CD4-positive, alpha-beta memory T cell (primary cell): Measurements from ENCODE around the gene ALDH1L1. TPM values are rescaled to one million over a fixed set of nuclear protein-coding genes. Genes with fewer than 3 reads are reported as not detected.

ENCODE experiments used
- CTCF ChIA-PET: fragments of 350-600 bp; sonication (Branson Sonifier 250); formaldehyde crosslinking; loops from one replicate; lab custom pipeline; 2021; ENCODE audit warnings: inconsistent platforms; ENCODE audit not compliant: partially characterized antibody; lab: Charles Lee
- POLR2A ChIA-PET: fragments of 350-600 bp; sonication (Branson Sonifier 250); formaldehyde crosslinking; loops from one replicate; lab custom pipeline; 2021; ENCODE audit not compliant: partially characterized antibody; lab: Charles Lee
- DNase-seq, 5 donors: peaks; one replicate each; pipeline versions ENCODE4 v3.0.0 to v3.0.0-alpha.2; 2020 to 2022; ENCODE audit warnings: mixed read lengths in 1 of 5
- H3K27ac ChIP-seq: one replicate; pipeline ENCODE4 v1.7.0; 2013; ENCODE audit warnings: low read depth, low read length
- H3K27me3 ChIP-seq: 2 replicates; pipeline ENCODE4 v1.7.0; 2013; ENCODE audit warnings: mild to moderate bottlenecking, low read length, moderate library complexity; ENCODE audit not compliant: insufficient read depth
- H3K36me3 ChIP-seq: 2 replicates; pipeline ENCODE4 v1.7.0; 2013; ENCODE audit warnings: mild to moderate bottlenecking, low read length, moderate library complexity; ENCODE audit not compliant: insufficient read depth
- H3K4me1 ChIP-seq: 2 replicates; pipeline ENCODE4 v1.7.0; 2013; ENCODE audit warnings: mild to moderate bottlenecking, low read length, moderate library complexity; ENCODE audit not compliant: insufficient read depth
- H3K4me3 ChIP-seq, 2 donors: one replicate each; pipeline ENCODE4 v1.7.0; 2013; ENCODE audit warnings: low read length in 2 of 2, mild to moderate bottlenecking in 1 of 2
- H3K9me3 ChIP-seq, 2 donors: one replicate each; pipeline ENCODE4 v1.7.0; 2013; ENCODE audit warnings: low read length in 2 of 2, control low read depth in 1 of 2; ENCODE audit not compliant: control insufficient read depth in 1 of 2
- H3K27ac Mint-ChIP-seq, 7 donors: one replicate each; pipeline ENCODE4 v1.8.0; 2020 to 2021; ENCODE audit warnings: mixed read lengths in 7 of 7, mild to moderate bottlenecking in 6 of 7, inconsistent platforms in 3 of 7, moderate library complexity in 3 of 7
- H3K27me3 Mint-ChIP-seq, 2 donors: one replicate each; pipeline ENCODE4 v1.8.0; 2020 to 2021; ENCODE audit warnings: mixed read lengths in 2 of 2
- H3K36me3 Mint-ChIP-seq, 2 donors: one replicate each; pipeline ENCODE4 v1.8.0; 2020 to 2021; ENCODE audit warnings: mixed read lengths in 2 of 2, inconsistent platforms in 1 of 2, mild to moderate bottlenecking in 1 of 2
- H3K4me1 Mint-ChIP-seq, 4 donors: one replicate each; pipeline ENCODE4 v1.8.0; 2020 to 2021; ENCODE audit warnings: mixed read lengths in 4 of 4, mild to moderate bottlenecking in 1 of 4
- H3K4me3 Mint-ChIP-seq, 8 donors: one replicate each; pipeline ENCODE4 v1.8.0; 2020 to 2021; ENCODE audit warnings: mixed read lengths in 8 of 8, mild to moderate bottlenecking in 7 of 8, moderate library complexity in 6 of 8, inconsistent platforms in 3 of 8
- H3K9me3 Mint-ChIP-seq, 8 donors: one replicate each; pipeline ENCODE4 v1.8.0; 2020 to 2021; ENCODE audit warnings: mixed read lengths in 8 of 8, mild to moderate bottlenecking in 5 of 8, inconsistent platforms in 3 of 8, moderate library complexity in 1 of 8
- intact Hi-C: fragments of 100-400 bp; cut with micrococcal nuclease; formaldehyde crosslinking; loops from one replicate; pipeline ENCODE4 v1.15.1; 2023
- polyA plus RNA-seq, 2 donors: library from polyadenylated mRNA; unstranded; fragments of 300-500 nt; fragmentation: Illumina TruSeq; gene quantifications; one replicate each; pipeline ENCODE4 v1.2.3, GENCODE V29; 2021
- total RNA-seq, 2 experiments: library from RNA; stranded (reverse); gene quantifications; one replicate each; pipeline ENCODE4 v1.2.3, GENCODE V29; 2021

ALDH1L1 gene
- total and polyA plus RNA-seq, 4 experiments from 2014 or later, result not detected

- intact Hi-C loops, result no loop called here
- CTCF ChIA-PET, result interaction anchor here (1.6 kb wide), 1 partner anchor 20 kb away, joined by 3 read pairs; no protein-coding TSS in a partner anchor
- no peaks in the 10 kb centered on the region for H3K36me3 ChIP-seq
- POLR2A ChIA-PET, result no interaction called here
- no peaks in the 10 kb centered on the region for H3K27me3 ChIP-seq
- Mint-ChIP-seq H3K27ac (no peak overlapping the region), H3K9me3 (peaks cover 0 to 1% (median 0%) of the 10 kb centered on the region in 8 donors), H3K27me3 (peaks cover 1 to 3% of the 10 kb centered on the region in 2 donors), H3K4me1 (peaks cover 0 to 2% (median 0%) of the 10 kb centered on the region in 4 donors), H3K36me3 (no peaks in the 10 kb centered on the region), H3K4me3 (no peak overlapping the region)
- H3K4me3 ChIP-seq, result no peak overlapping the region
- DNase-seq, result no peak
- H3K9me3 ChIP-seq, result no peaks in the 10 kb centered on the region
- no peak overlapping the region for H3K27ac ChIP-seq
- H3K4me1 ChIP-seq, result no peaks in the 10 kb centered on the region
These were observed 26.6 kb downstream of the ALDH1L1 start for GRCh38 chr3:126153695-126154360.

GRCh38 chr3:126152901-126153694, 27.3 kb downstream of the ALDH1L1 start:
- Mint-ChIP-seq H3K4me3 (no peak overlapping the region), H3K27me3 (peaks cover 1% of the 10 kb centered on the region in 2 donors), H3K4me1 (peaks cover 0 to 2% (median 0%) of the 10 kb centered on the region in 4 donors), H3K27ac (no peak overlapping the region), H3K36me3 (no peaks in the 10 kb centered on the region), H3K9me3 (peaks cover 0 to 1% (median 0%) of the 10 kb centered on the region in 8 donors)
- Histone ChIP-seq H3K4me3 (no peak overlapping the region), H3K9me3 (no peaks in the 10 kb centered on the region), H3K27ac (no peak overlapping the region), H3K36me3 (no peaks in the 10 kb centered on the region), H3K27me3 (no peaks in the 10 kb centered on the region), H3K4me1 (no peaks in the 10 kb centered on the region)
- ChIA-PET CTCF (interaction anchor here (1.6 kb wide), 1 partner anchor 19 kb away, joined by 3 read pairs; no protein-coding TSS in a partner anchor), POLR2A (no interaction called here)
- intact Hi-C loops, result no loop called here
- no peak for DNase-seq

- H3K27ac ChIP-seq, result no peak overlapping the region
- Mint-ChIP-seq H3K4me3 (no peak overlapping the region), H3K27ac (no peak overlapping the region), H3K36me3 (no peaks in the 10 kb centered on the region), H3K27me3 (peaks cover 1% of the 10 kb centered on the region in 2 donors), H3K4me1 (peaks cover 0 to 2% (median 0%) of the 10 kb centered on the region in 4 donors), H3K9me3 (no peaks in the 10 kb centered on the region)
- no peak overlapping the region for H3K4me3 ChIP-seq
- H3K27me3 ChIP-seq, result no peaks in the 10 kb centered on the region
- intact Hi-C loops, result no loop called here
- no peaks in the 10 kb centered on the region for H3K9me3 ChIP-seq
- no peak for DNase-seq
- H3K4me1 ChIP-seq, result no peaks in the 10 kb centered on the region
- ChIA-PET CTCF (no interaction called here), POLR2A (no interaction called here)
- H3K36me3 ChIP-seq, result no peaks in the 10 kb centered on the region
These were observed 27.9 kb downstream of the ALDH1L1 start for GRCh38 chr3:126152458-126152857.

GRCh38 chr3:126151562-126152302, 28.7 kb downstream of the ALDH1L1 start:
- Histone ChIP-seq H3K9me3 (no peaks in the 10 kb centered on the region), H3K36me3 (no peaks in the 10 kb centered on the region), H3K4me1 (no peaks in the 10 kb centered on the region), H3K27me3 (no peaks in the 10 kb centered on the region), H3K4me3 (no peak overlapping the region), H3K27ac (no peak overlapping the region)
- Mint-ChIP-seq H3K27ac (no peak overlapping the region), H3K4me1 (peaks cover 0 to under 1% (median 0%) of the 10 kb centered on the region in 4 donors), H3K36me3 (no peaks in the 10 kb centered on the region), H3K9me3 (no peaks in the 10 kb centered on the region), H3K27me3 (peaks cover 1% of the 10 kb centered on the region in 2 donors), H3K4me3 (no peak overlapping the region)
- intact Hi-C loops, result no loop called here
- CTCF ChIA-PET, result interaction anchor here (2.3 kb wide), 1 partner anchor 18 kb away, joined by 10 read pairs; no protein-coding TSS in a partner anchor
- no peak for DNase-seq
- POLR2A ChIA-PET, result no interaction called here

GRCh38 chr3:126149960-126150515, 30.3 kb downstream of the ALDH1L1 start:
- Histone ChIP-seq H3K4me1 (no peaks in the 10 kb centered on the region), H3K27me3 (no peaks in the 10 kb centered on the region), H3K27ac (no peak overlapping the region), H3K9me3 (no peaks in the 10 kb centered on the region), H3K4me3 (no peak overlapping the region), H3K36me3 (no peaks in the 10 kb centered on the region)
- ChIA-PET POLR2A (no interaction called here), CTCF (interaction anchor here (2.3 kb wide), 1 partner anchor 16 kb away, joined by 10 read pairs; no protein-coding TSS in a partner anchor)
- intact Hi-C loops, result no loop called here
- no peak for DNase-seq
- H3K27me3 Mint-ChIP-seq, result peaks cover 0 to 1% of the 10 kb centered on the region in 2 donors
- no peak overlapping the region for H3K4me3 Mint-ChIP-seq
- H3K27ac Mint-ChIP-seq, result no peak overlapping the region
- H3K36me3 Mint-ChIP-seq, result no peaks in the 10 kb centered on the region
- H3K4me1 Mint-ChIP-seq, result no peaks in the 10 kb centered on the region
- no peaks in the 10 kb centered on the region for H3K9me3 Mint-ChIP-seq

- Histone ChIP-seq H3K27ac (no peak overlapping the region), H3K9me3 (no peaks in the 10 kb centered on the region), H3K4me3 (no peak overlapping the region), H3K36me3 (no peaks in the 10 kb centered on the region), H3K27me3 (no peaks in the 10 kb centered on the region), H3K4me1 (no peaks in the 10 kb centered on the region)
- DNase-seq, result no peak
- no peaks in the 10 kb centered on the region for H3K36me3 Mint-ChIP-seq
- peaks cover 0 to 1% (median 0%) of the 10 kb centered on the region in 4 donors for H3K4me1 Mint-ChIP-seq
- H3K4me3 Mint-ChIP-seq, result no peak overlapping the region
- POLR2A ChIA-PET, result no interaction called here
- H3K27ac Mint-ChIP-seq, result no peak overlapping the region
- CTCF ChIA-PET, result interaction anchor here (1.0 kb wide), 1 partner anchor 15 kb away, joined by 3 read pairs; no protein-coding TSS in a partner anchor
- intact Hi-C loops, result no loop called here
- peaks cover 0 to 1% of the 10 kb centered on the region in 2 donors for H3K27me3 Mint-ChIP-seq
- H3K9me3 Mint-ChIP-seq, result no peaks in the 10 kb centered on the region
These were observed 31.0 kb downstream of the ALDH1L1 start for GRCh38 chr3:126149256-126149902.
